IMR-90 (cell line): ENCODE results near the gene WWP2.

Experiments
- BHLHE40 ChIP-seq: fragments of 150-350 bp; IDR thresholded peaks from 2 replicates; pipeline ENCODE4 v1.6.1; 2016; ENCODE audit warnings: mild to moderate bottlenecking, low read depth, low read length
- CEBPB ChIP-seq: IDR thresholded peaks from 2 replicates; pipeline ENCODE4 v1.6.1; 2012; ENCODE audit warnings: low read depth, low read length, improper control_type of control experiment
- CHD1 ChIP-seq: IDR thresholded peaks from 2 replicates; pipeline ENCODE4 v1.6.1; 2012; ENCODE audit warnings: low read depth, low read length, improper control_type of control experiment
- CTCF ChIP-seq: conservative IDR thresholded peaks from 2 replicates; pipeline ENCODE4 v1.5.1; 2012; ENCODE audit warnings: mild to moderate bottlenecking, low read depth, low read length, improper control_type of control experiment
- MAFK ChIP-seq: IDR thresholded peaks from 2 replicates; pipeline ENCODE4 v1.6.1; 2012; ENCODE audit warnings: low read depth, low read length, improper control_type of control experiment
- MXI1 ChIP-seq: IDR thresholded peaks from 2 replicates; pipeline ENCODE4 v1.6.1; 2012; ENCODE audit warnings: low read depth, mild to moderate bottlenecking, low read length, moderate library complexity, borderline replicate concordance
- NFE2L2 ChIP-seq: fragments of 150-350 bp; IDR thresholded peaks from 2 replicates; pipeline ENCODE4 v1.6.1; 2016; ENCODE audit warnings: low read depth, mild to moderate bottlenecking, low read length
- POLR2A ChIP-seq: IDR thresholded peaks from 2 replicates; pipeline ENCODE4 v1.6.1; 2012; ENCODE audit warnings: mild to moderate bottlenecking, low read depth, low read length
- RAD21 ChIP-seq: IDR thresholded peaks from 2 replicates; pipeline ENCODE4 v1.6.1; 2012; ENCODE audit warnings: low read length, improper control_type of control experiment
- RCOR1 ChIP-seq: IDR thresholded peaks from 2 replicates; pipeline ENCODE4 v1.6.1; 2012; ENCODE audit warnings: mild to moderate bottlenecking, low read length, improper control_type of control experiment; ENCODE audit not compliant: insufficient replicate concordance
- RFX5 ChIP-seq: IDR thresholded peaks from 2 replicates; pipeline ENCODE4 v1.8.0; 2012; ENCODE audit warnings: low read depth, mild to moderate bottlenecking, low read length, moderate library complexity
- SMC3 ChIP-seq: fragments of 150-350 bp; IDR thresholded peaks from 2 replicates; pipeline ENCODE4 v1.6.1; 2016; ENCODE audit warnings: low read depth, mild to moderate bottlenecking, antibody characterized with exemption, low read length, moderate library complexity
- TF ChIP-seq, protein P1 (sequence below): fragments of 150-350 bp; IDR thresholded peaks from 2 replicates; pipeline ENCODE4 v1.6.1; 2016; ENCODE audit warnings: low read depth, mild to moderate bottlenecking, low read length, moderate library complexity, borderline replicate concordance

- TF ChIP-seq CTCF: no peak
- TF ChIP-seq, protein P1, sequence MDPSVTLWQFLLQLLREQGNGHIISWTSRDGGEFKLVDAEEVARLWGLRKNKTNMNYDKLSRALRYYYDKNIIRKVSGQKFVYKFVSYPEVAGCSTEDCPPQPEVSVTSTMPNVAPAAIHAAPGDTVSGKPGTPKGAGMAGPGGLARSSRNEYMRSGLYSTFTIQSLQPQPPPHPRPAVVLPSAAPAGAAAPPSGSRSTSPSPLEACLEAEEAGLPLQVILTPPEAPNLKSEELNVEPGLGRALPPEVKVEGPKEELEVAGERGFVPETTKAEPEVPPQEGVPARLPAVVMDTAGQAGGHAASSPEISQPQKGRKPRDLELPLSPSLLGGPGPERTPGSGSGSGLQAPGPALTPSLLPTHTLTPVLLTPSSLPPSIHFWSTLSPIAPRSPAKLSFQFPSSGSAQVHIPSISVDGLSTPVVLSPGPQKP: no peak
- TF ChIP-seq POLR2A: peak; percentile 92
- no peak for TF ChIP-seq CHD1
- TF ChIP-seq RCOR1: no peak
- TF ChIP-seq RFX5: no peak
- no peak for TF ChIP-seq SMC3
- no peak for TF ChIP-seq RAD21
- TF ChIP-seq CEBPB: no peak
- peak; percentile 95 for TF ChIP-seq MAFK
- peak; percentile 59; the same call in 1 of the 2 replicates for TF ChIP-seq BHLHE40
- TF ChIP-seq NFE2L2: peak; percentile 100
- peak; percentile 94 for TF ChIP-seq MXI1
Observed at GRCh38 chr16:69726313-69727060, 35.6 kb upstream of the WWP2 start, which contains the start of gene NQO1.
